OCI-LY1 (cell line): Measurements from ENCODE around the gene NKAPD1.

Source experiments
- H2AFZ ChIP-seq: fragments of 200-600 bp; sonication (generic), shearing (Covaris generic); 2 replicates; pipeline ENCODE4 v1.6.0; 2014; ENCODE audit warnings: antibody characterized with exemption, mild to moderate bottlenecking, low read length
- H3F3A ChIP-seq: fragments of 200-600 bp; sonication (generic), shearing (Covaris generic); 2 replicates; pipeline ENCODE4 v1.6.0; 2014; ENCODE audit warnings: mild to moderate bottlenecking, antibody characterized with exemption, low read length, moderate library complexity; ENCODE audit not compliant: insufficient read depth
- H3K27ac ChIP-seq: fragments of 200-600 bp; sonication (generic); 2 replicates; pipeline ENCODE4 v1.5.1; 2014; ENCODE audit warnings: low read length, mixed run types, mild to moderate bottlenecking, low read depth; ENCODE audit not compliant: poor library complexity, severe bottlenecking
- H3K27me3 ChIP-seq: fragments of 200-600 bp; sonication (generic); 2 replicates; pipeline ENCODE4 v1.6.0; 2014; ENCODE audit warnings: antibody characterized with exemption, mild to moderate bottlenecking, low read length, moderate library complexity; ENCODE audit not compliant: insufficient read depth
- H3K36me3 ChIP-seq: fragments of 200-600 bp; sonication (generic); 2 replicates; pipeline ENCODE4 v1.6.1; 2014; ENCODE audit warnings: mild to moderate bottlenecking, antibody characterized with exemption, low read length, moderate library complexity, mixed read lengths; ENCODE audit not compliant: insufficient read depth
- H3K4me1 ChIP-seq: fragments of 200-600 bp; sonication (generic); 2 replicates; pipeline ENCODE4 v1.5.1; 2014; ENCODE audit warnings: mild to moderate bottlenecking, low read length, moderate library complexity; ENCODE audit not compliant: insufficient read depth, severe bottlenecking
- H3K4me2 ChIP-seq: fragments of 200-600 bp; sonication (generic), shearing (Covaris generic); 2 replicates; pipeline ENCODE4 v1.6.1; 2014; ENCODE audit warnings: low read length
- H3K4me3 ChIP-seq: fragments of 200-600 bp; sonication (generic); 2 replicates; pipeline ENCODE4 v1.5.1; 2014; ENCODE audit warnings: low read length, low read depth, mild to moderate bottlenecking, mixed read lengths; ENCODE audit not compliant: poor library complexity, severe bottlenecking
- H3K79me2 ChIP-seq: fragments of 200-600 bp; shearing (Covaris generic); 2 replicates; pipeline ENCODE4 v1.6.1; 2016; ENCODE audit warnings: mixed run types, low read length, mixed read lengths; ENCODE audit not compliant: insufficient read depth
- H3K9ac ChIP-seq: fragments of 200-600 bp; sonication (generic), shearing (Covaris generic); 2 replicates; pipeline ENCODE4 v1.6.1; 2014; ENCODE audit warnings: mild to moderate bottlenecking, low read length, mixed read lengths
- H3K9me2 ChIP-seq: fragments of 200-600 bp; sonication (generic), shearing (Covaris generic); 2 replicates; pipeline ENCODE4 v1.6.1; 2014; ENCODE audit warnings: low read depth, mild to moderate bottlenecking, low read length, mixed read lengths
- H3K9me3 ChIP-seq: fragments of 200-600 bp; shearing (Covaris generic); 2 replicates; pipeline ENCODE4 v1.6.1; 2014; ENCODE audit warnings: low read length, mixed read lengths
- H4K20me1 ChIP-seq: fragments of 200-600 bp; sonication (generic), shearing (Covaris generic); 2 replicates; pipeline ENCODE4 v1.6.0; 2016; ENCODE audit warnings: mild to moderate bottlenecking, low read length; ENCODE audit not compliant: insufficient read depth
- CTCF ChIP-seq: fragments of 200-600 bp; sonication (generic), shearing (Covaris generic); IDR thresholded peaks from 2 replicates; pipeline ENCODE4 v1.5.1; 2017; ENCODE audit warnings: mild to moderate bottlenecking, antibody characterized with exemption, low read length, moderate library complexity, mixed read lengths
- EZH2 ChIP-seq: fragments of 200-600 bp; sonication (generic), shearing (Covaris generic); IDR thresholded peaks from 2 replicates; pipeline ENCODE4 v1.8.0; 2017; ENCODE audit warnings: borderline replicate concordance, mixed run types, mild to moderate bottlenecking, antibody characterized with exemption, low read length, moderate library complexity, mixed read lengths

Gene NKAPD1

GRCh38 chr11:112127056-112127455 lies 53.0 kb downstream of the NKAPD1 start:
- Histone ChIP-seq H3K36me3 (no peaks in the 10 kb centered on the region), H3K27ac (no peak overlapping the region)

DNA sequence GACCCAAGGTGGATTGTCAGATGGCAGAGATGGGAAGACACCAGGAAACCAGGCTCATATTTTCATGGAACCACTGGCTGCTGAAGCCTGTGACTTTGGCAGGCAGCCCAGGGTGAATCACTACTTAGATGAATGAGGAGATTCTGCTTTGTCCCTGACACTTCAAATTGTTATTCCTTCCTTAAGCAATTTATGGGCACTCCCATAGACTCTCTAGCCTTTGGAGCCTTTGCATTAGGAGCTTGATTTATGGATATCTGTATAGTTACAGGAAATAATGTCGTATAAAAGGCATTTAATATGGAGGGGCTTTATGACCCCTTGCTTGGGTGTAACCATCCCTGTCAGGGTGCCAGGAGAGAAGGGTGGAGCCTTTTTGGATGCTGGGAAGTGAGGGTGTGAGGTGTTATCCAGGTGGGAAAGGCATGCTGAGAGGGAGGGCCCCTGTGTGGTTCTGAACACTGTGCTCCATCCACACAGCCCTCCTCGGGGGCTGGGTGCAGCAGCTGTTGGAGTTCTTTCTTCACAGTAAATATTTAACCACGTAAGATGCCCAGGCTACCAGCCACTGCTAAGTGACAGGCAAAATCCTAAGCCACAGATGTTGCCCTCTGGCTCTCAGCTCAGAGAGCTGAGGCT lies 54.5 kb downstream of the NKAPD1 start:
- H3K9me2 ChIP-seq, result no peaks in the 10 kb centered on the region
- no peaks in the 10 kb centered on the region for H4K20me1 ChIP-seq
- no peaks in the 10 kb centered on the region for H3K36me3 ChIP-seq
- H3K4me2 ChIP-seq, result no peak overlapping the region
- H3K4me3 ChIP-seq, result no peak overlapping the region
- no peaks in the 10 kb centered on the region for H3K9me3 ChIP-seq
- H3K4me1 ChIP-seq, result no peaks in the 10 kb centered on the region
- no peaks in the 10 kb centered on the region for H3K27me3 ChIP-seq
- H3K9ac ChIP-seq, result no peak overlapping the region
- no peak overlapping the region for H2AFZ ChIP-seq
- TF ChIP-seq CTCF (no peak), EZH2 (no peak)
- no peak overlapping the region for H3K27ac ChIP-seq
- H3K79me2 ChIP-seq, result no peaks in the 10 kb centered on the region
- no peaks in the 10 kb centered on the region for H3F3A ChIP-seq

More at GRCh38 chr11:112127056-112127455, 53.0 kb downstream of the NKAPD1 start:
- TF ChIP-seq CTCF, result no peak
- TF ChIP-seq EZH2, result no peak
- Histone ChIP-seq H4K20me1 (no peaks in the 10 kb centered on the region), H3K79me2 (no peaks in the 10 kb centered on the region), H3F3A (no peaks in the 10 kb centered on the region), H3K9me2 (no peaks in the 10 kb centered on the region), H3K27me3 (no peaks in the 10 kb centered on the region), H3K9ac (no peak overlapping the region), H3K4me2 (no peak overlapping the region), H3K4me3 (no peak overlapping the region), H3K9me3 (no peaks in the 10 kb centered on the region), H2AFZ (no peak overlapping the region), H3K4me1 (no peaks in the 10 kb centered on the region)

GRCh38 chr11:112129656-112130055 lies 55.6 kb downstream of the NKAPD1 start:
- Histone ChIP-seq H3K36me3 (no peaks in the 10 kb centered on the region), H3K4me2 (no peak overlapping the region), H3K27ac (no peak overlapping the region), H3K79me2 (no peaks in the 10 kb centered on the region), H4K20me1 (no peaks in the 10 kb centered on the region), H3K4me3 (no peak overlapping the region), H3K9me3 (no peaks in the 10 kb centered on the region), H3K27me3 (no peaks in the 10 kb centered on the region), H3K9ac (no peak overlapping the region), H2AFZ (no peak overlapping the region), H3F3A (no peaks in the 10 kb centered on the region), H3K9me2 (no peaks in the 10 kb centered on the region), H3K4me1 (no peaks in the 10 kb centered on the region)
- TF ChIP-seq EZH2, result no peak
- no peak for TF ChIP-seq CTCF
